Activated naive CD4-positive, alpha-beta T cell treated with anti-CD3 and anti-CD28 coated beads, Interleukin-2, amount 50 U/mL, for 16 hours (primary cell): Measurements from ENCODE around the gene PCDHAC2.
A peak's percentile ranks its signal among the peaks of the same experiment; 100 is the strongest.

Experiments
- DNase-seq: peaks from one replicate; pipeline ENCODE4 v3.0.0-alpha.2; 2020

The PCDHAC2 gene

GRCh38 chr5:140966293-140967225, at the start of gene PCDHAC2:
Gene PCDHAC2 (plus strand): TSS chr5:140966476. CDS start chr5:140966767, 291 bp downstream.
- no peak for DNase-seq

GRCh38 chr5:140923601-140924000, 42.7 kb upstream of the PCDHAC2 start:
- DNase-seq: no peak

- no peak for DNase-seq
These were observed 40.4 kb upstream of the PCDHAC2 start, which contains the start of gene PCDHAC1 for GRCh38 chr5:140925806-140926442. Gene PCDHAC1 (plus strand): TSS chr5:140926299. CDS start chr5:140926893, 594 bp downstream.

- peak; percentile 24 for DNase-seq
These were observed 39.6 kb upstream of the PCDHAC2 start for GRCh38 chr5:140926443-140927227.

GRCh38 chr5:140927228-140927573, 39.1 kb upstream of the PCDHAC2 start:
- DNase-seq: no peak

GRCh38 chr5:140934964-140935606, 31.2 kb upstream of the PCDHAC2 start:
- no peak for DNase-seq

GRCh38 chr5:140946578-140946977, 19.7 kb upstream of the PCDHAC2 start:
- no peak for DNase-seq

GRCh38 chr5:140951636-140952035, 14.6 kb upstream of the PCDHAC2 start:
- no peak for DNase-seq

GRCh38 chr5:140953234-140953633, 13.0 kb upstream of the PCDHAC2 start:
- no peak for DNase-seq

GRCh38 chr5:140962190-140962589, 4.1 kb upstream of the PCDHAC2 start:
- no peak for DNase-seq

GRCh38 chr5:140964356-140964755, 1.9 kb upstream of the PCDHAC2 start:
- no peak for DNase-seq

GRCh38 chr5:140965905-140966292, 377 bp upstream of the PCDHAC2 start:
- DNase-seq: no peak

GRCh38 chr5:140967226-140967893, 1.1 kb downstream of the PCDHAC2 start:
- DNase-seq: no peak

- DNase-seq: no peak
These were observed 3.6 kb downstream of the PCDHAC2 start for GRCh38 chr5:140969880-140970279.

- DNase-seq: no peak
These were observed 7.3 kb downstream of the PCDHAC2 start for GRCh38 chr5:140973550-140973949.

- DNase-seq: no peak
These were observed 10.7 kb downstream of the PCDHAC2 start for GRCh38 chr5:140977003-140977402.

GRCh38 chr5:140978260-140978659, 12.0 kb downstream of the PCDHAC2 start:
- no peak for DNase-seq

GRCh38 chr5:140978983-140979382, 12.7 kb downstream of the PCDHAC2 start:
- no peak for DNase-seq

- DNase-seq: no peak
These were observed 15.9 kb downstream of the PCDHAC2 start for GRCh38 chr5:140982083-140982716.

- DNase-seq: no peak
These were observed 19.8 kb downstream of the PCDHAC2 start for GRCh38 chr5:140986117-140986521.

- DNase-seq: no peak
These were observed 21.8 kb downstream of the PCDHAC2 start for GRCh38 chr5:140988100-140988499.

GRCh38 chr5:140988608-140989007, 22.3 kb downstream of the PCDHAC2 start:
- no peak for DNase-seq
